HS-5 (cell line): ENCODE data around the gene RAB36.
A peak's percentile ranks its signal among the peaks of the same experiment; 100 is the strongest.

Source experiments
- DNase-seq: peaks from one replicate; pipeline ENCODE4 v3.0.0-alpha.2; 2012; ENCODE audit warnings: low read depth

Gene RAB36, protein sequence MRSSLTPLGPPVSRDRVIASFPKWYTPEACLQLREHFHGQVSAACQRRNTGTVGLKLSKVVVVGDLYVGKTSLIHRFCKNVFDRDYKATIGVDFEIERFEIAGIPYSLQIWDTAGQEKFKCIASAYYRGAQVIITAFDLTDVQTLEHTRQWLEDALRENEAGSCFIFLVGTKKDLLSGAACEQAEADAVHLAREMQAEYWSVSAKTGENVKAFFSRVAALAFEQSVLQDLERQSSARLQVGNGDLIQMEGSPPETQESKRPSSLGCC

DNA sequence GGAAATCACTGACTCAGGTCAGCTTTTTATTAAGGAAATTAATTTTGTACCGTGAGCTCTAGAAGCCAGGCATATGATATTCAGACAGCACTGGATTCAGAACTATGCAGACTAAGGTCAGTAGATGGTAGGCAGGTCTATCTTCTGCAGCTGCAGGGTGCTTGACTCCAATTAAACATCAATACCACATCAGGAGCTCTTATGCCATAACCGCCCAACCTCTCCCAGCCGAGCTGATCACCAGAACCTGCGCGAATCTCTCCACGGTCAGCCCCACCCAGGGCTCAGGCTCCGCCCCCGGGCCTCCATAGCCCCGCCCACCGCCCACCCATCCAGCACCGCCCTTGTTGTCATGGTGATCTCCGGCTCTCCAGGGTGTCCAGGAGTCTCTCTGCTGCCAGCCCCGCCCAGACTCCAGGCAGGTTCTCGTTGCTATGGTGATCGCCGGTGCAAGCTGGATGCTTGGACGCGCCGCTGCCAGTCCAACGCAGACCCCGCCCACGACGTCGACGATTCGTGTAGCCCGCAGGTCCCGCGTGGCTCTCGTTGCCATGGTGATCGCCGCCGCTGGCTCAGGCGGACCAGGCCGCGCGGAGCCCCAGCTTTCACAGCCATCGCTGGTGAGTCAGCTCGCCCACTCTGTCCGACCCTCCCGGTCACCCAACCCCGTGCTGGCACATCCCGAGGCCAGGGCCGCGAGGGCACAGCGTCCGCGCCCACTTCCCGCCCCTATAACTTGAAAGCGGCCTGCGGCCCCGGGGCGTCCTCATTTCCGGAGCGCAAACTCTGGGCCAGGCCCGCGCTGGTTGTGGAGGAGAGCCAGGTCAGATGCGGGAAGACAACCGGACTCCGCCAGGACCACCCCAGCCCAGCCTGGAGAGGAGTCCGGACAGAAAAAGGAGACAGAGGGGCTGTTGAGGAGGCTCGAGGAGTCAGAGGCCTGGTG, at the start of gene RAB36:
TSS of gene RAB36 (plus strand) at position 546 of the 946 bp plus-strand sequence. CDS start 1,140 bp downstream, outside the sequence.
- DNase-seq, result peak; percentile 94

DNA sequence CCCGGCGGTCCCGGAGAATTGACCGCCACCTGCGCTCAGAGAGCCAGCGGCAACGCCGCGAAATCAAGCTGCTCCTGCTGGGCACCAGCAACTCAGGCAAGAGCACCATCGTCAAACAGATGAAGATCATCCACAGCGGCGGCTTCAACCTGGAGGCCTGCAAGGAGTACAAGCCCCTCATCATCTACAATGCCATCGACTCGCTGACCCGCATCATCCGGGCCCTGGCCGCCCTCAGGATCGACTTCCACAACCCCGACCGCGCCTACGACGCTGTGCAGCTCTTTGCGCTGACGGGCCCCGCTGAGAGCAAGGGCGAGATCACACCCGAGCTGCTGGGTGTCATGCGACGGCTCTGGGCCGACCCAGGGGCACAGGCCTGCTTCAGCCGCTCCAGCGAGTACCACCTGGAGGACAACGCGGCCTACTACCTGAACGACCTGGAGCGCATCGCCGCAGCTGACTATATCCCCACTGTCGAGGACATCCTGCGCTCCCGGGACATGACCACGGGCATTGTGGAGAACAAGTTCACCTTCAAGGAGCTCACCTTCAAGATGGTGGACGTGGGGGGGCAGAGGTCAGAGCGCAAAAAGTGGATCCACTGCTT, 49.4 kb upstream of the RAB36 start:
- DNase-seq, result no peak

DNA sequence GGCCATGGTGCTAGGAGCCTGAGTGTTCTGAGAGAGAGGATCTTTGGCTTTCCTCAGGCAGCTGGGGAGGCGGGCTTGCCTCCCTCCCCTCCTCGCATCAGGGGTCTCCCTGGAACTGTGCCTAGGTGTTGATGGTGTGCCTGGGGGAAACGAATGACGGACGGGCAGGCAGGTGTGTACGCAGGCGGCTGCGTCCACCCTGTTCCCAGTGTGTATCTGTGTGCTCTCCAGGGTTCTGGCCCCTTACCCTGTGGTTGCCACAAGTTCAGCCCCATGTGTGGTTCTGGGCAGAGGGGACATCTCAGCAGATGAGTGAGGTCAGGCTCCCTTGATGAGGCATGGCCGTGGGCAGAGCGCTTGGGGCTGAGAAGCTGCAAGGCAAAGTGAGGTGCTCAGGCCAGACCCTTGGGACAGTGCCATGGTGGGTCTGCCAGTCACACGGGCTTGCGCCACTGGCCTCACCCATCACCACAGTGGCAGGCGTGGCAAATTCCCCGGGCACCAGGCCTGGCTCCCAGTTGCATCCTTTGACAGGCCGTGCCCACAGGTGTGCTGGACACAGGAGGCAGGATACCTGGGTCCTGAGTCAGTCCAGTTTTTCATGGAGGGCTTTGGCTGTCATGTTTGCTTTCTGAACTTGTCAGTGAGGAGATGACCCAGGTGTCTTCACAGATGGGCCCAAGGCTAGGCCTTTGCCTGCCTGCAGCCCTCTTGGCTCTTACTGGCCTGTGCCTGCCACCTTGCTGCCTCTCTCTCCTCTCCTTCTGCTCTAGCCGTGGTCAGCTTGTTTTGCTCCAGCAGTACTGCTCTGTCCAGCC, 47.7 kb upstream of the RAB36 start:
- no peak for DNase-seq

DNA sequence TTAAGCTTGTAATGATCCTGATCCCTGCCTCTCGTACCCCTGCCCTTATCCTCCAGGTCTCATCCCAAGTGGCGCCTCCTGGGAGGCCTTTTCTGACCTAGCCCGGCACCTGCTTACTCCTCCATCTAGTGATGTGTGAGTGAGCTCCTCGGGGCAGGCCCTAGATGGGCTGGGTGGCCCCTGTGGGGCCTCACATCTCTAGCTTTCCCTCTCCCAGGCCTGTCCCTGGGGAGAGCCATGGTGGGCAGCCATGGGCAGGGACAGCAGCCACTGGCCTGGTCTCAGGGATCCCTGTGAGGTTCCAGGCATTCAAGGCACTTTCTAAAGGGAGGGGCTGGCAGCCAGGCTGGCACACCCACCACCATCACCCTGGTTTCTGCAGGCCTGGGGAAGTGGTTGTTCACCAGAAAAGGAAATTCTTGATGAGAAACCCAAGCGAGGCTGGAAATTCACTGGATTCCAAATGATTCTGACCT, 47.0 kb upstream of the RAB36 start:
- DNase-seq, result no peak

DNA sequence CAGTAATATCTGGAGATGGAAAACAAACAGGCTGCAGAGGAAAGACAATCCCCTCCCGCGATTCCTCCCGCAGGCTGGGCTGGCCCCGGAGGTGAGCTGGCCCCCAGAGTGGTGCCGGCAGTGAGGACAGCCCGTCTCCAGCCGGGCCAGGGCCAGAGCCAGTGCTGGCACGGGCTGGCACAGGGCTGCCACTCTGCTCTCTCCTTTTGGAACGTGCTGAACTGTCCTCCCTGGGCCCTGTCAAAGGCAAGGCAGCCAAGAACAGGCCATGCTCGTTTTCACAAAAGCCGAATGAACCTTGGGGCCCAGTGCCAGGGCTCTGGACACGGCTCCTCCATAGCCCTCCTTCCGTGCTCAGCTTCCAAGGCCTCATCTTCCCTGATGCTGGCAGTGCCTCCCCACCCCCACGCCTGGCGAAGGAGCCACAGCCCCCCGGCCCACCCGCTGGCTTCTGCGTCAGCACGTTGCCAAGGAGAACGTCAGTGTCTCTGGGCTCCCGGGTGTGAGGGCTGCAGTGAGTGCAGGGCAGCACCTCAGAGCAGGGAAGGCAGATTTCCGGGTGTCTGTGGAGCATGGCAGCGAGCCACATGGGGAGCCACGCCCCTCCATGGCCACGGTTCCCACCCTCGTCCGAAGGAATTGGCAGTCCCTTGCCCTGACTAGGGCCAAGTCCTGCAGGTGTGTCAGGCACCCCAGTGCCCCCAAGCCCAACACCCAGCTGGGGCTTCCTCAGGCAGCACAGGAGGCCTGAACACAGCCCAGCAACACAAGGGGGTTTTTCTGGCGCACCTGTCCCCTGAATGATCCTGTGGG, 46.4 kb upstream of the RAB36 start:
- no peak for DNase-seq

DNA sequence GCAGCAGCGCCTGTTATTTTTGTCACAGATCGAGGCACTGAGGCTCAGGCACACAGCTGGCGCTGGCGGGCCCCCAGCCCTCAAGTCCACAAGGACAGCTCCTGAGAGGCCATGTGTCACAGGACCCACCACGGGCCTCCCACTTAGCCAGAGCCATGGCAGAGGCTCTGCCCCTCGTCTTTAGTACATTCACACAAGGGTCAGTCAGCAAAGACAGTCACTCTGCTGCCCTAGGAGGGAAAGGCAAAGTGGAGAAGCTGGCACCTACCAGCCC, 45.8 kb upstream of the RAB36 start:
- no peak for DNase-seq

DNA sequence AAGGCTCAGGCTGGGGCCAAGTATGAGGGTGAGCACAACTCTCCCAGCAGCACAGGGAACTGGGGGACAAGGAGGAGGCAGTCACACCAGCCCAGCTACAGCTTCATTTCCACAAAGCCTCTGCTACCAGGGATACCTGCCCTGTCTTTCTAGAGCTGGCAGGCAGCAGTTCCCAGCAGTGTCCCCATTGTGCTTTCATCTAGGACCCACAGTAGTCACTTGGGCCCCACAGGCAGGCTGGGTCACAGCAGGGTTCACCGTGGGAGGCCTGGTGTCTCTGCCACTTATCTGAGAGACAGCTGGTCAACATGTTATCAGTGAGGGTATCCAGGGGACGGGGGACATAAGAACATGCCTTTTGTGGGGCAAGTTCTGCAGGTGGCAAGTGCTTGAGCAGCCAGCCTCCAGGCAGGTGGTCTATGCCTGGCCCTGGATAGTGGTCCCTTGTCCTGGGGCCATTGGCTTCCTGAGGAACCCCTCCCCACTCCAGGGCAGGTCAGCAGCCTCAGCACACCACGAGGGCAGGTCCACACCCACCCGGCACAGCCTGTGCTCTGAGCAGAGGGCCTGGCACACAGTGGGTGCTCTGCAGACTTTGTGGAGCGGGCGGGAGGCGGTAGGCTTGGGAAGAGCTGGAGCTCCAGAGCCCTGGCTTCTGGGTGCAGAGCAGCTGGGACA, 45.0 kb upstream of the RAB36 start:
- DNase-seq, result no peak

DNA sequence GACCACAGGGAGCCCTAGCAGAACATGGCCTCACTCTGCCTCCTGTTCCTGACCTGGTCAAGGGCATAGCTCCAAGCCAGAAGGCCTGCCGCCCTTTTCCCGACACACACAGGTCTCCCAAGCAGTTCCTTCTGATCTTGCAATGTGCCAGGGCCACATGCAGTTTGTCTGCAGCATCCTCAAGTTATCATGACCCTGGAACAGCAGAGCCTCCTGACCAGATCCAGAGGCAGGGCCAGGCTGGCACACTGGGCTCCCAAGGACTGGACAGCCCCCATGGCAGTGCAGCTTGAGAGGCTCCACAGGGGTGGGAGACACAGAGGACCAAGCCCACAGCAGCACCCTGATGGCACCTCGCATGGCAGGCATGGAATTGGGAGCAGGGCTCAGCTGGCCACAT, 43.8 kb upstream of the RAB36 start:
- DNase-seq, result no peak

DNA sequence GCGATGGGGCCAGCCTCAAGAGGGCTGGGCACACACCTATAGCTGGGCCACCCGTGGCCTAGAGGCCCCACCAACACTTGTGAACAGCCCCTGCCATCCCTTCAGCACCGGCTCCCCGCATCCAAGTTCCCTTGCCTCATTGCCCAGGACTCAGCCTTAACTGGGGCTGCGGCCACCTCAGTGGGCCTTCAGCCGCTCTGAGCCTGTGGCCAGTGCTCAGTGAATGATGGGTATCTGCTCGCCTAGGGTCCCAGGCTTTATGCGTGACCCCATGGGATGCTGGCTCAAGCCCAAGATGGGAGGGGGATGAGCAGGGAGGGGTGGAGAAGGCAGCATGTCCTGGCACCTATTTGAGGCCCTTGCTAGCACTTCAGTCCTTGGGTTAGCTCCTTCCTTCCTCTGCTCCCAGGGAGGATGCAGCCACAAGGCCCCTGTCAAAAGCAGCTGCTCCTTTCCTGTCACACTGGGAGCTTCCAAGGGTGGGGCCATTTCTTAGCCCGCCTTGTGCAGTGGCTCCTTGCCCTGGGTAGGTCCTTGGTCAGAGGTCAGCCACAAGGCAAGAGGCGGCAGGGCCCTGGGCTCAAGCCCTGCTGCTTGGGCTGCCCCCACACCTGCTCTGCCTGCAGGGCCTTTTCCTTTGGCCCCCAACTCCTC, 43.1 kb upstream of the RAB36 start:
- DNase-seq, result no peak

DNA sequence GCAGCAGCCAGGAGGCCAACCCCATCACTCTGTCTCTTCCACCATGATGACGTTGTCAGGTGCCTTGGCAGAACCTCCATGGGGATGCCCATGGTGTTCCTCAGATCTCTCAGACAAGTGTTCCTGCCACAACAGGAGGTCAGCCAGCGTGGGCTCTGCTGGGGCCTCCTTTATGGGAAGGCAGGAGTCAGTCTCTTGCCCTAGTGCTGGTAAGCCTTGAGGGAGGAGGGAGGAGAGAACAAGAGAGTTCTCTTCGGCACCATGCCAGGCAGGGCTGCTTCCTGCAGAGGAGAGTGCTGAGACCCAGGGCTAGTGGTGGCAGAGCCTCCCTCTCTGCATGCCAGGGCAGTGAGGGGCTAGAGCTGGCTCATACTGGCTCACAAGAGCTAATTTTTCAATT, 42.5 kb upstream of the RAB36 start:
- no peak for DNase-seq

DNA sequence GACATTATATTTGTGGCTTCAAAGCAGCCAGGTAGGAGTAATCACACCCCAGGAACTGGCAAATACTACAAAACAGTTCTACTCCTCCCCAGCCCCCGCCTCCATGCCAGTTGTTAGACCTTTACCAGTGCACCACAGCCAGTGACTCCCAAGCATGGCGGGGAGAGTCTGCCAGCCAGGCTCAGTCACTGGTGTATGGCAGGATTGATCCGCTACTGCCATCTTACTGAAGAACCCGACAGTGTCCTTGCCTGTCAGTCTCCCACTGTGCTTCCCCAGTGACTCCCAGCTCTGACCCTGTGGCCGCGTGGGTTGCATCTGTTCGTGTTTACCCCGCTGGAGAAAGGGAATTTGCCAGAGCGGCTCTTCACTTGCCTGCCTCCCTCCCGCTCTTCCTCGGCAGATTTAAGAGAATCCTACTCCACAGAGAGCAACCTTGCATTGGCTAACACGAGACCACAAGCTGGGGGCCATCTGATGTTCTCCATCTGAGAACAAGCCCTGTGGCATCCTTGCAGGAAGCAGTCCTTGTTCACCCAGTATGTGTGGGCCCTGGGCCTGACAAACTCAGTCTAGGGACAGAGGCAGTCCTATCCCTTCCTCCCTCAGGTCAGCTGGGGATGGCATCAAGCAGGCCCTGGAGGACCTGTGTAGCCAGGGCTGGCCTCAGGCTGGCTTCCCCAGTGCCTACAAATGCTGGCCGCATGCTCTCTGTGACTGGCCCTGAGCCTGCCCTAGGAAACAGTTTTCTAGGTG, 41.9 kb upstream of the RAB36 start:
- DNase-seq, result no peak

DNA sequence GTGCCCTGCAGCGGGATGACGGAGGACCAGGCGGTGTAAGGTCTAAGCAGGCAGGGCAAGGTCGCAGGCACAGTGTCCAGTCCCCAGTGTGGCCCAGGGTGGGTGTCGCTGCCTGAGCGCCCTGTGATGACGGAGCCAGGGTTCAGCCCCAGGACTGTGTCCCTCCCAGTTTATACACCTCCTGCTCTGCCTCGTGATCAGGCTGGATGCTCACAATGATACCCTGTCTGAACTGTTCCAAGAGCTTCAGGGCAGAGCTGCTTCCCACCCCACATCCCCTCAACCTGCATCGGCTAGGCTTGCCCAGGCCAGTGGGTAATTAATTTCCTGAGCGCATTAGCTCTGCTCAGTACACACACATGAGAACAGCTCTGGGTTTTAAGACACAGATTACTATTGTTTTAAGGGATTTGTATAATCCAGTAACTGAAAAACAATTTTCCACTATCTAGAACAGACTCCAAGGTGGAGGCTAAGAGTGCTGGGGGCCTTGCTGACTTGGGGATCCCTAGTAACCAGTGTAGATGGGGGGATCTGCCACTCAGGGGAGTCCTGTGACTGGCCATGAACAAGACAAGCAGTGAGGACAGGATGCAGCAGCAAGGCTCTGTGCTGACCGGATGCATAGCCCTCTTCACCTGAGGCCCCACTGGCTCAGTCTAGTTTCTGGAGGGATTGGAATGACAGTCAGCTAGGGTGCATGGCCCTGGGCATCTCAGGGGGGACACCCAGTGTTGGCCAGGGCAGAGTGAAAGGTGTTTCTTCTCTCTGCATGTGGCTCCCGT, 40.9 kb upstream of the RAB36 start:
- DNase-seq, result no peak

DNA sequence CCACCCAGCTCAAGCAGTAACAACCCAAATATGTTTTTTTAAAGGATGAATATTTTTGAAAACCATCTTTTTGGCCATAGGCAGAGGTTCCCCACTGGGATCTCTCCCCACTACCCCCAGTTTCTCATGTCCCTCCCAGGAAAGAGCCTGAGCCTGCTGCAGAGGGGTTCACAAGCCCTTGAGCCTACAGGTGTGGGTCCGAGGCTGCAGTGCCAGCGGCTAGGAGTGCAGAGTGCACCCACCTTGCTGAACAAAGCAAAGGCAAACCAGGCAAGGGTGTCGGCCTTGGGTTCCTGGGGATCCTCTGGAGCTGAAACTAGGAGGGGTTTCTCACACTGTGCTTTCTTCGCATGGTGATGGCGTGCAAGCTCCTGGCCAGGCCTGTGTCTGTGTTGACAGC, 40.0 kb upstream of the RAB36 start:
- DNase-seq, result no peak

DNA sequence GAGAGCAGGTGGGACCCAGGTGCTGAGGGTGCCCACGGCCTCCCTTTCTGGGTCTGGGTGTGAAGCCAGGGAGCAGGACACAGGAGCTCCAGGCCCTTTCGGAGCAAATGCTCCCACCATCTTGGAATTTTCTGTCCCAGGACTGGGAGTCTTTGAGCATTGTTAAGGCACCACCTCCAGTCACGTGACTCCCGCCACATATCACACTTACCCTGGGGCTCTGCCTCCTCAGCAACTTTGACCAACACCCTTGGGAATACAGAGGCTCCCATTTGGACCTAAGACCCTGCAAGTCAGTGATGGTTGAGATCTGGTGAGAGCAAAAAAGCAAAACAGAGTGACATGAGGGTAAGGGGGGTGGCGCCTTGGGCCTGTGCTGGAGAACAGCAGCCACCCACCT, 39.4 kb upstream of the RAB36 start:
- no peak for DNase-seq

DNA sequence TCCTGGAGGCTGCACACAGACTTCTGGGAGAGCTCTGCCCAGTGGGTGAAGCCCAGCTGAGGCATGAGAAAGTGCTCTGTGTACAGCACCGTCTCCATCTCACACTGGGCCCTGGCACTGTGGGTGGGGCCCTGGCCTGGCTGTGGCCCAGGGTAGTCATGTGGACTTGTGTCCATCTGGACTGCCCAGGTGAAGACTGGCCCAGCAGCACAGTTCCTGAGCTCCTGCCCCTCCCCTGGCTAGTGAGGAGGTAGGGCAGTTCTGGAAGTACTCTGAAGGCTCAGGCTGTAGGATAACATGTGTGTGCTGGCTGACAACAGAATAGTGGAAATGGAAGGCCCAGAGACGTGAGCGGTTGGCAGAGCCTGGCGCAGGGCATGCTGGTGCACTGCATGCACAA, 38.9 kb upstream of the RAB36 start:
- DNase-seq, result no peak

DNA sequence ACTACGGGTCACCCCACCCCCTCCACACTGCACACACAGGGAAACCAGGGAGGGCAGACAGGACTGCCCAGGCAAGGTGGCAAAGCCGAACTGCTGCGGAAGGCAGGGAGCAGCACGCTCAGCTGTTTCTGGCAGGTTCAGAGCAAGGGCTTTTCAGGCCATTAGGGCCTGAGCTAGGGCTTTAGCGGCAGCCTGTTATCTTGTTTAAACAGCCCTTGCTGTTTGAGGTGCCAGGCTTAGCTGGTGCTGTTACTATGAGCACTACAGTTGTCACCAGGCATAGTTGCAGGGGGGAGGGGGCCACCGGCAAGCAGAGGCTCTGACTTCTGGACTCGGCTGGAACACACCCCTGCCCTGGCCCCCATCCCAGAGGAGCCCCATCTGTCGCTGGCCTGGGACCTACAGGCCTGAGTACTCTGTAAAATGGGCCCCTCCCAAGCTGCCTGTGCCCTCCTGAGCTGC, 38.3 kb upstream of the RAB36 start:
- DNase-seq, result no peak

DNA sequence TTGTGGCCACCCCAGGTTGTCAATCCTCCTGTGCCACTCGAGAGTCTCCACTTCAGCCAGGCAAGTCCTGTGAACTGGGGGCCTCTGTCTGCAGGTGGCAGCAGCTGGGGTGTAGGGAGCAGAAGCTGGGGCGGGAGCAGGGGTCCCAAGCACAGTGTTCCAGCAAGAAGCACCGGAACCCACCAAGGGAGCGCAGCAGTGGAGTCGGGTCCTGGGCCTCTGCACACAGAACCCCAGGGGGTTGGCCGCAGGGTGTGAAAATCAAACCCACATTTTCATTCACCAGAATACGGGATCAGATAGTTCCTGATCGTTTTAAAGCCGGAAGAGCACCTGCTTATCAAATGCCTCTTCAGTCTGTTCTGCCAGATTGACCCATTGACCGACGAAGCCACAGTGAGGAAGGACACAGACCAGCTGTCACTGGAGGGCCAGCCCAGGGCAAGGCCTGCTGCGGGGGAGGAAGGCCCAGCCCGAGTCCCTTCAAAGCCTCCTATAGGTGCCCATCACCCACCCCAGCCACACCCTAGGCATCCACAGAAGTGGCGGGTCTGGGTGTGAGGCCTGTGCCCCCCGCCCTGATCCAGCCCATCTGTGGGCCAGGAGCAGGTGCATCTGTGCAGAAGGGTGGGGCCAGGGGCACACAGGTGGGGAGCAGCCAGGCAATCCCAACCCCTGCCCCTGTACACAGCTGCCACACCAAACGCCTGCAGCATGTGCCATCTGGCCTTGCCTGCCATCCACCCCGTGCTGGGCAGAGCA, 37.6 kb upstream of the RAB36 start:
- DNase-seq, result no peak
